PC-3 (cell line): ENCODE data around the gene JAK2. TPM values are rescaled to one million over a fixed set of nuclear protein-coding genes. Genes with fewer than 3 reads are reported as not detected.

Source experiments
- ATAC-seq: fragments of 200-7000 bp; cut with Tn5 transposase; 2 replicates; pipeline ENCODE4 v1.9.1; 2020; ENCODE audit warnings: mild to moderate bottlenecking, moderate library complexity
- BruUV-seq: library from RNA; stranded (reverse); fragments of 400-500 nt; replicated peaks from 2 replicates; lab custom pipeline; 2021; lab: Mats Ljungman, UMichigan
- CTCF ChIA-PET: fragments of 300-600 bp; sonication (Branson Sonifier 250); formaldehyde crosslinking; loops from one replicate; lab custom pipeline; 2022; ENCODE audit warnings: antibody characterized with exemption; lab: Charles Lee
- POLR2A ChIA-PET: fragments of 300-600 bp; sonication (Branson Sonifier 250); formaldehyde crosslinking; loops from one replicate; lab custom pipeline; 2022; ENCODE audit warnings: antibody characterized with exemption; ENCODE audit not compliant: unreplicated experiment; lab: Charles Lee
- DNase-seq: peaks from one replicate; pipeline ENCODE4 v3.0.0-alpha.2; 2015
- H2AFZ ChIP-seq: fragments of 300-600 bp; sonication (generic); 2 replicates; pipeline ENCODE4 v1.6.0; 2016; ENCODE audit warnings: antibody characterized with exemption, low read length
- H3F3A ChIP-seq: fragments of 300-600 bp; sonication (generic); one replicate; pipeline ENCODE4 v1.6.0; 2017; ENCODE audit warnings: antibody characterized with exemption, low read length, control low read depth, mild to moderate bottlenecking; ENCODE audit not compliant: unreplicated experiment
- H3K27ac ChIP-seq: fragments of 300-600 bp; sonication (generic); 2 replicates; pipeline ENCODE4 v1.5.1; 2016; ENCODE audit warnings: mild to moderate bottlenecking, low read length
- H3K27me3 ChIP-seq: fragments of 300-600 bp; sonication (generic); 2 replicates; pipeline ENCODE4 v1.6.1; 2016; ENCODE audit warnings: low read length, mixed read lengths
- H3K36me3 ChIP-seq: fragments of 300-600 bp; sonication (generic); 2 replicates; pipeline ENCODE4 v1.6.1; 2016; ENCODE audit warnings: low read depth, mixed run types, low read length, mixed read lengths
- H3K4me1 ChIP-seq: fragments of 300-600 bp; sonication (generic); 2 replicates; pipeline ENCODE4 v1.5.1; 2016; ENCODE audit warnings: low read length; ENCODE audit not compliant: insufficient read depth
- H3K4me2 ChIP-seq: fragments of 300-600 bp; sonication (generic); 2 replicates; pipeline ENCODE4 v1.6.0; 2016; ENCODE audit warnings: low read length
- H3K4me3 ChIP-seq: fragments of 300-600 bp; sonication (generic); 2 replicates; pipeline ENCODE4 v1.5.1; 2016; ENCODE audit warnings: mild to moderate bottlenecking, low read length, mixed read lengths
- H3K79me2 ChIP-seq: fragments of 300-600 bp; sonication (generic); 2 replicates; pipeline ENCODE4 v1.6.1; 2017; ENCODE audit warnings: low read length, mixed read lengths
- H3K9ac ChIP-seq: fragments of 300-600 bp; sonication (generic); 2 replicates; pipeline ENCODE4 v1.6.0; 2016; ENCODE audit warnings: mild to moderate bottlenecking, low read length
- H3K9me2 ChIP-seq: fragments of 300-600 bp; sonication (generic); replicated peaks from 2 replicates; pipeline ENCODE4 v1.6.1; 2016; ENCODE audit warnings: mixed run types, low read length, mixed read lengths
- H3K9me3 ChIP-seq: fragments of 300-600 bp; sonication (generic); 2 replicates; pipeline ENCODE4 v1.6.1; 2016; ENCODE audit warnings: low read length, mixed read lengths
- H4K20me1 ChIP-seq: fragments of 300-600 bp; sonication (generic); 2 replicates; pipeline ENCODE4 v1.6.1; 2016; ENCODE audit warnings: low read length, mixed read lengths
- EZH2 ChIP-seq: fragments of 300-600 bp; sonication (generic); IDR thresholded peaks from one replicate; pipeline ENCODE4 v1.6.1; 2017; ENCODE audit warnings: antibody characterized with exemption, mild to moderate bottlenecking, low read length; ENCODE audit not compliant: unreplicated experiment
- EZH2phosphoT487 ChIP-seq: fragments of 300-600 bp; sonication (generic); IDR thresholded peaks from 2 replicates; pipeline ENCODE4 v1.6.1; 2018; ENCODE audit warnings: mild to moderate bottlenecking, antibody characterized with exemption, low read length, borderline replicate concordance
- intact Hi-C: fragments of 100-400 bp; cut with micrococcal nuclease; formaldehyde crosslinking; loops from 2 replicates; pipeline ENCODE4 v1.9.0; 2023
- total RNA-seq: library from RNA; depleted of rRNA; stranded (reverse); fragments of >200 nt; gene quantifications from 2 replicates; pipeline ENCODE4 v1.2.3, GENCODE V29; 2014
- TF ChIP-seq, protein P1 (sequence below): fragments of 300-600 bp; sonication (generic); conservative IDR thresholded peaks from 2 replicates; pipeline ENCODE4 v1.5.1; 2017; ENCODE audit warnings: antibody characterized with exemption, low read depth, mild to moderate bottlenecking, low read length

Gene JAK2
- total RNA-seq, 1 experiment from 2014 or later: 11.2 TPM

DNA sequence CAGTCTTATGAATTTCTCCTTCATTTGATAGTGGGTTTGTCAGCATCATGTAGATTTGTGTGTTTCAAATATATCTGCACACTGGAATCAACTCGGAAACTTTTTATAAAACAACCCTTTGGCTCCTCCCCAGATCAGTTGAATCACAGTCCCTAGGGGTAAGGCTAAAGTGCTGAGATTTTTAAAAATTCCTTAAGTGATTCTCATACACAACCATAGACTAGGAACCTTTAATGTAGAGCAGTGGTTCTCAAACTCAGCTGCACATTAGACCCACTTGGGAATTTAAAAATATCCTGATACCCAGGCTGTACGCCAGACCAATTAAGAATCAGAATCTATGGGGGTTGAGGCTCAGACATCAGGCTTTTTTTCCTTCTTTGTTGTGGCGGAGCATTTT lies 17.5 kb upstream of the JAK2 start:
- H3K4me3 ChIP-seq: no peak overlapping the region
- TF ChIP-seq EZH2phosphoT487 (no peak), EZH2 (no peak)
- TF ChIP-seq, protein P1, sequence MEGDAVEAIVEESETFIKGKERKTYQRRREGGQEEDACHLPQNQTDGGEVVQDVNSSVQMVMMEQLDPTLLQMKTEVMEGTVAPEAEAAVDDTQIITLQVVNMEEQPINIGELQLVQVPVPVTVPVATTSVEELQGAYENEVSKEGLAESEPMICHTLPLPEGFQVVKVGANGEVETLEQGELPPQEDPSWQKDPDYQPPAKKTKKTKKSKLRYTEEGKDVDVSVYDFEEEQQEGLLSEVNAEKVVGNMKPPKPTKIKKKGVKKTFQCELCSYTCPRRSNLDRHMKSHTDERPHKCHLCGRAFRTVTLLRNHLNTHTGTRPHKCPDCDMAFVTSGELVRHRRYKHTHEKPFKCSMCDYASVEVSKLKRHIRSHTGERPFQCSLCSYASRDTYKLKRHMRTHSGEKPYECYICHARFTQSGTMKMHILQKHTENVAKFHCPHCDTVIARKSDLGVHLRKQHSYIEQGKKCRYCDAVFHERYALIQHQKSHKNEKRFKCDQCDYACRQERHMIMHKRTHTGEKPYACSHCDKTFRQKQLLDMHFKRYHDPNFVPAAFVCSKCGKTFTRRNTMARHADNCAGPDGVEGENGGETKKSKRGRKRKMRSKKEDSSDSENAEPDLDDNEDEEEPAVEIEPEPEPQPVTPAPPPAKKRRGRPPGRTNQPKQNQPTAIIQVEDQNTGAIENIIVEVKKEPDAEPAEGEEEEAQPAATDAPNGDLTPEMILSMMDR: no peak
- no peaks in the 10 kb centered on the region for H3K27me3 ChIP-seq
- no peaks in the 10 kb centered on the region for H3K36me3 ChIP-seq
- DNase-seq (no peak), ATAC-seq (no peak)
- intact Hi-C loops: no loop called here
- POLR2A ChIA-PET: no interaction called here
- BruUV-seq: no TSS peak
- CTCF ChIA-PET: no interaction called here
- no peak overlapping the region for H3K4me2 ChIP-seq
- H2AFZ ChIP-seq: no peak overlapping the region
- no peaks in the 10 kb centered on the region for H3K9me2 ChIP-seq
- H3K79me2 ChIP-seq: no peaks in the 10 kb centered on the region
- no peaks in the 10 kb centered on the region for H3K9me3 ChIP-seq
- H4K20me1 ChIP-seq: no peaks in the 10 kb centered on the region
- no peak overlapping the region for H3K27ac ChIP-seq
- H3K9ac ChIP-seq: no peak overlapping the region
- no peaks in the 10 kb centered on the region for H3F3A ChIP-seq
- H3K4me1 ChIP-seq: no peaks in the 10 kb centered on the region

GRCh38 chr9:4969130-4969529 lies 15.9 kb upstream of the JAK2 start:
- no TSS peak for BruUV-seq
- Histone ChIP-seq H3K27me3 (no peaks in the 10 kb centered on the region), H3K9ac (no peak overlapping the region), H3K4me3 (no peak overlapping the region), H3K79me2 (no peaks in the 10 kb centered on the region), H3K4me1 (no peaks in the 10 kb centered on the region), H4K20me1 (no peaks in the 10 kb centered on the region), H3F3A (no peaks in the 10 kb centered on the region), H2AFZ (no peak overlapping the region), H3K9me2 (no peaks in the 10 kb centered on the region), H3K36me3 (no peaks in the 10 kb centered on the region), H3K27ac (no peak overlapping the region), H3K9me3 (no peaks in the 10 kb centered on the region), H3K4me2 (no peak overlapping the region)
- ATAC-seq: no peak
- intact Hi-C loops: no loop called here
- TF ChIP-seq EZH2: no peak
- no peak for TF ChIP-seq EZH2phosphoT487
- TF ChIP-seq, protein P1: no peak
- ChIA-PET CTCF (no interaction called here), POLR2A (no interaction called here)
- no peak for DNase-seq

GRCh38 chr9:4970970-4971641 lies 14.0 kb upstream of the JAK2 start:
- ChIA-PET POLR2A (no interaction called here), CTCF (no interaction called here)
- Histone ChIP-seq H3K9me2 (no peaks in the 10 kb centered on the region), H3K27me3 (no peaks in the 10 kb centered on the region), H3K9ac (no peak overlapping the region), H3K36me3 (no peaks in the 10 kb centered on the region), H3K4me3 (no peak overlapping the region), H2AFZ (no peak overlapping the region), H3K27ac (no peak overlapping the region), H3K4me2 (no peak overlapping the region), H4K20me1 (no peaks in the 10 kb centered on the region), H3K9me3 (no peaks in the 10 kb centered on the region), H3K79me2 (no peaks in the 10 kb centered on the region), H3F3A (no peaks in the 10 kb centered on the region), H3K4me1 (no peaks in the 10 kb centered on the region)
- TF ChIP-seq, protein P1: no peak
- TF ChIP-seq EZH2 (no peak), EZH2phosphoT487 (no peak)
- no TSS peak for BruUV-seq
- ATAC-seq (no peak), DNase-seq (no peak)
- intact Hi-C loops: no loop called here
